Myocyte (in vitro differentiated cells): Measurements from ENCODE around the gene SEC16A. TPM values are rescaled to one million over a fixed set of nuclear protein-coding genes. Genes with fewer than 3 reads are reported as not detected.

ENCODE experiments used
- DNase-seq: peaks from one replicate; pipeline ENCODE4 v3.0.0-alpha.2; 2012; ENCODE audit warnings: low read depth
- total RNA-seq: library from RNA; depleted of rRNA; stranded (reverse); fragments of >200 nt; gene quantifications from 2 replicates; pipeline ENCODE4 v1.2.3, GENCODE V29; 2014

SEC16A gene
- total RNA-seq, 1 donor from 2014 or later, result 25.3 TPM

DNA sequence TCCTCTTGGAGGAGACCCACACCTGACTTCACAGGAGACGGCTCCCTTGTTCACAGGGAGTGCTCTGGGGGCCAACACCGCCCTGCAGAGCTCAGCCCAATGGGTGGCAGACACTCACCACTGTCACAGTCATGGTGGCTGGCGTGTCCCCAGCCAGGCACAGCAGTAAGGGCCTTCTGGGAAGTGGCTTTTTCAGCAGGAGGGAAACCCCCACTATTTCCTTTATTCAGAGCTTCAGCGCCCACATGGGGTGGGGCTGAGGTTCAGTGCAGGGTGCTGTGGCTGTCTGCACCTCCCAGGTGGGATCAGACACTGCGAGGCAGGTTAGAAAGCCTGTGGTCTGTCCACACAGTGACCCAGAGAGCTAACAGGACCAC, 79.3 kb downstream of the SEC16A start:
- no peak for DNase-seq

DNA sequence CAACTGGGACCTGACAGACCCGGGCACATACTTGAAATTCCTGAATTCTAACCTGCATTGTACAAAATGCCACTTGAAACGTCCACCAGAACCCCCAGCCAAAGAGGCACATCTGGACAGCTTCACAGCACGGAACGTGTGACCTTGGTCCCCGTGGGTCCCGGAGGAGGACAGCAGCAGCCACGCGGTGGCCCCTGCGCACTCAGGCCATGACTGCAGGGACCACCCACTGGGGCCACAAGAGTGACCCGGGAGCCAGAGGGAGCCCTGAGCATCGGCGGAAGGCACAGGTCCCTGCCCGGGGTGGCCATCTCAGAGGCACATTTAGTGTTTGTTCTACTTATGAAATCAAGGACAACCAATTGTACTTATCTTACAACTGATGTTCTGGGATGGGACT, 80.8 kb downstream of the SEC16A start:
- DNase-seq, result no peak

DNA sequence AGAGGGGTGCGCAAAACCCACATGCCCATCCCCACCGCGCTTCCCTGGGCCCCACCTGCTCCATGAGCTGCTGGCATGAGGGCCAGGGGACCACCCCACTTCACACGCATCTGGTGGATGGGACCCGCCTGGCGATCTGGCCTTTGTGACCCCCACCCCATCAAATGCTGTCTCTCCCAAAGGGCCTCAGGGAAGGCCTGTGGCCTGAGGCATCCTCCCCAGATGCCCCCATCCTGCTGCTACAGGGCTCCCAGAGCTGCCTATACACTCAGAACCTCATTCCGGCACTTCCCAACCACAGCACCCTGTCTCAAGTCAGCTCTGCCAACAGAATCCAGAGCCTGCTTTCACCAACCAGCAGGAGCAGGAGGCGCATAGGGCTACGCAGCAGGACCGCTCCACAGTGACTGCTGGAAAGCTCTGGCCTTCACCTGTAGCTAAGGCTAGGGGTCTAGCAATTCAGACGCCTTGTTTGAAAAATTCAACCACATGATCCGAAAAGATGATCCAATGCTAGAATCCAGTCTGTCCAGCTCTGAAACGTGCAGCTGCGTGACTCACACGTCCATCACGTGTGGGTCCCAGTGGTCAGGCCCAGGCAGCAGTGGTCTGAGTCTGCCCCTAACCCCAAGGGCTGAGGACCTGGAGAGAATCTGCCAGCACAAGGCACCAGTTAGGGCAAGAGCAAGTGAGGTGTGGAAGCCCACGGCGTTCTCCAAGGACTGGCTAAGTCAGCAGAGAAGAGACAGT, 81.5 kb downstream of the SEC16A start:
- DNase-seq, result peak; percentile 2

DNA sequence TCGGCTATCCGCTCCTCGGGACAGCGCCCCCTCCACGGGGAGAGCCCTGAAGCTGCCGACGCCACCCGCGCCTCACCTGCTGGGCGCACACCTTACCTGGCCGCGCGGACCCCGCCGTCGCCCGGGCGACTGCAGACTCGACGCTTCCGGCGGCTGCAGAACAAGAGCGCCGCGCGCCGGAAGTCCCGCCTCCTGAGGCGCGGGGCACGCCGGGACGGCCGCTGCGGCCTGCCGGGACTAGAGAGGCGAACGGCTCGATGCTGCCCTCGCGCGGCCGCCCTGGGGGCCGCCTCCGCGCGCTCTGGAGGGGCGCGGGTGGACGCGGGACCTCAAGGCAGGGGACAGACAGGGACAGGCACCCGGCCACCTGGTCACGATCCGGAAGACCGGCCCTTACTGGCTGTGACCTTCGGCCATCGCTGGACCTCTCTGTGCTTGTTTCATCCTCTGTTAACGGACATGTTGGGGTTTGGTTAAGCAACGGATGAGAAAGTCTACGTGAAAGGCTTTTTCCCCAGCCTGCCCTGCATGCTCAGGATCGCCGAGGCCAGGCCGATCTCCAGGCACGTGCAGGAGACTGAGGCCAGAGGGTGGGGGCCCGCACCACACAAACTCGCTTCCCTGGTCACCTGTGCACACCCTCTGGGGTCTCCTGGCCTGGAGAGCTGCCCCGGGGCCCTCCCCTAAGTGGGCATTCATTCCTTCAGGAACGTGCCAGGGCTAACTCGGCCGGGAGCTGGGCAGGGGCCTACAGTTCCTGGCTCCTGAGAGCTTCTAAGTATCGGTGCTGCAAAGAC, 82.6 kb downstream of the SEC16A start, which contains the start of gene SNAPC4:
Gene SNAPC4, minus strand, starts transcription at position 133 of the 797 bp plus-strand sequence. CDS start 1,742 bp downstream, outside the sequence.
- peak; percentile 84 for DNase-seq

DNA sequence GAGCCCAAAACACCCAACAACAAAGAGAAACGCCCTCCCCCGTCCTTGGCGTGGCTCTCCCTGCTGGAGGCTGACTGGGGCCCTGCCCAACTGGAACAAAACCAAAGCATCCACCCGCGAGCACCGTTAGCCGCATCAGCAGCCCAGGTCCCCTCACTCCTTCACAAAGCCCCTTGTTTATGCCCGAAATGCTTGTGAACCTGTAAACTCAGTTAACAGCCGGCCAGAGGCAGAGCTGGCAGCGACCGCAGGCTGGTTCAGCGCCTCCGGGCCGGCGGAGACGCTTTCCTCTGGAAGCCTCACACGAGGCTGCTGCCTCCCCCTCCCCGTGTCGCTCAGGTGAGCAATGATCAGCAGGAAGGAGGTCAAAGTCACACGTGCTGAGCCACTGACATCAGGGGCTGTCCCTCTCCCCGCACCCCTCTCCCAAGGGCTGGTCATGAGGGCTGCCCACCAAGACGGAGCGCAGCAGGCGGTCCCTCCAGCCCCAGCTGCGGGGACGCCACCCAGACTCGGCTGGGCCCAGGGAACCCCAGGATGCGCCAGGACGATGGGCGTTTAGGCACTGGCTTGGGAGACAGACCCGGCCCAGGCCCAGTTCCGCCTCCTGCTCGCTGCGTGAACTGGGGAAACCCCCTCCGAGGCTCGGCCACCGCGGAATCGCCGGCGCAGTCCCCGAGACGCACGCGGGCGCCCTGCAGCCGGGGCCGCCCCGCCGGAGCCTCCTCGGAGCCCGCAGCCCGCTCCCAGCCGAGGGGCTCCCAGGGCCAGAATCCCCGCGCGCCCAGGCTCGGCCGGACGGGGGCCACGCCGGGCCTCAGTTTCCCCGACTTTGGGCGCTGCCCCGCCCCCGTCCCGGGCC, 83.4 kb downstream of the SEC16A start:
- peak; percentile 5 for DNase-seq

DNA sequence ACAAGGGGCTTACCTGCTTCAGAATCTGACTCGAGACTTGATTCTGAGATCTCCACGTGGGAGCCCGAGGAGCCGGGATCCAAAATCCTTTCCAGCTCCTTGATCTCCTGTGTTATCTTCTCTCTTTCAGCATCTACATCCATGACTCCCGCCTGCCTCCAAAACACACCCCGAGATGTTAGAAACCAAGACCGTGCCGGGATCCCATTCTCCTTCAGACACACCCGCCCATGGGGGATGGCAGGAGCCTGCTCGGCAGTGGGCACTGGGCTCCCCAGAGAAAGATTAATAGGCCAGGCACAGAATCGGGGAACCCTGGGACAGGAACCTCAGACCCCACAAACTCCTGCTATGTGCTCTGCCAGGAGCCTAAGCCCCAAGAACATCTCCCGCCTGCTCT, 84.6 kb downstream of the SEC16A start:
- no peak for DNase-seq

DNA sequence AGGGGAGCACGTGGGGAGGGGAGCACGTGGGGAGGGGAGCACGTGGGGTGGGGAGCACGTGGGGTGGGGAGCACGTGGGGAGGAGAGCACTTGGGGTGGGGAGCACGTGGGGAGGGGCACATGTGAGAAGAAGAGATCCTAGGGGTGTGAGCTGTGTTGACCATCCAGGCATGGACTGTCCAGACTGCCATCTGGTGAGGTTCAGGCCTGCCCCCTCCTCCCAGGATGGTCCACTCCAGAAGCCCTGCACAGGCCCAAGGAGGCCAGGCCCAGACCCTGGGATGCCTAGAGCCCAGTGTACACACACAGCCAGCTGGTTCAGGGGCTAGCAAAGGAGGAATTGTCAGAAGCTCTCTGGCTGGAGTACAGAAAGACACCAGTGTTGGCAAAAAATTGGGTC, 85.2 kb downstream of the SEC16A start:
- no peak for DNase-seq

DNA sequence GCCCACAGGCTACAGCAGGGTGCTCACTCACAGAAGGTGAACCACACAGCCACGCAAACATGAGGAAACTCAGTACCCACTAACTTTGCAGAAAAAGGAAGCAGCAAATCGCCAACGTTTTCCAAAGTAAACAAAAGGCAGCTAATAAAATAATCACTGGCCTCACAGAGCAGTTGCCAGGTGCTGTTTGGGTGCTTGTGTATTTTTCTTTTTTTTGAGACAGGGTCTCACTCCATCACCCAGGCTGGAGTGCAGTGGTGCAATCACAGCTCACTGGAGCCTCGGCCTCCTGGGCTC, 86.7 kb downstream of the SEC16A start:
- no peak for DNase-seq

DNA sequence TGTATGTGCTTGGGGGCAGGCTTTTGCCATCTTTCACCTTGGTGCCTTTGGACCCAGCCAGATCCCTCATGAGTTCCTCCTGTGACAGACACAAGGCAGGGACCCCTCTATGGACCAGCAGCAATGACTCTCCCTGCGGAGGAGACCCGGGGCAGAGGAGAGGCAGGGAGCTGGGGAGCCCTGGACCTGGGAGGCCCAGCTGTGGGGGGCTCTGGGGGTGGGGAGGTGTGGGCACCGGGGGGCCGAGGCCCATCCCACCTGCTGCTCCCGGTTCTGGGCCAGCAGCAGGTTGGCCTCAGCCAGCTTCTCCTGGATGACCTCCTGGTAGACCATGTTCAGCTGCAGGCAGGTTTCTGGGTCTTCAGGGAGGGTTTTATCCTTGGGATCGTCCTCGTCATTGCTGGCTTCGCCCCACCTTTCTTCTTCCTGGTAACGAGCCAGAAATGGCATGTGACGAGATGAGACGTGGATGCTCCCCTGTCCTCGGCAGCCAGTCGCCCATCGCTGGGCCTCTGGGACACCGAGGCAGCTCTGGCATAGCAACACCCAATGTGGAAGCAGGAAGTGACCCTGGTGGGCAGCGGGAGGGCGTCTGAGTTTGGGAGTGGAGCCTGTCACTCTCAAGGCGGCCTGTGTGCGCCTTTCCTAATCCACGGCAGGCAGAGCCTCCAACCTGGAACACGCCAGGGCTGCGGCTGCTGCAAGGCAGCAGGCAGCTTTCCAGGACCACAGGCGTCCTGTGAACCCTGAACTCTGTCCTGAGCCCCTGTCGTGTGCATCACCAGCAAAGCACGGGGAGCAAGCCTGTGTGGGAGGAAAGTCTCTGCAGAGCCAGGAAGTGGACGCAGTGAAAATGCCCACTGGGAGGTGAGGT, 87.3 kb downstream of the SEC16A start:
- DNase-seq, result no peak

DNA sequence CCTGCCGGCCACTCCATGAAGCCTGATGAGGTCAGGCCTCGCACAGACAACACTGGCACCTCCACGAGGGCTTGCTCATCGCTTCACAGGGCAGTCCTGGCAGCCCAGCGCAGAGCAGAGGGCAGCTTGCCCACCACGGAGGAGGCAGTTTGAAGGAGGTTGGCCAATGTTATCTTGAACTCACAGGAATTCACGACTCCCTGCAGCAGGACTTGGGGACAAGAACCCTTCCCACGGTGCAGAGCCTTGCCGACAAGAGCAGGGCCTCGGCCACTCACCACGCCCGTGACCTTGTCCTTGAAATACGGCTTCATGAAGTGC, 87.9 kb downstream of the SEC16A start:
- no peak for DNase-seq

DNA sequence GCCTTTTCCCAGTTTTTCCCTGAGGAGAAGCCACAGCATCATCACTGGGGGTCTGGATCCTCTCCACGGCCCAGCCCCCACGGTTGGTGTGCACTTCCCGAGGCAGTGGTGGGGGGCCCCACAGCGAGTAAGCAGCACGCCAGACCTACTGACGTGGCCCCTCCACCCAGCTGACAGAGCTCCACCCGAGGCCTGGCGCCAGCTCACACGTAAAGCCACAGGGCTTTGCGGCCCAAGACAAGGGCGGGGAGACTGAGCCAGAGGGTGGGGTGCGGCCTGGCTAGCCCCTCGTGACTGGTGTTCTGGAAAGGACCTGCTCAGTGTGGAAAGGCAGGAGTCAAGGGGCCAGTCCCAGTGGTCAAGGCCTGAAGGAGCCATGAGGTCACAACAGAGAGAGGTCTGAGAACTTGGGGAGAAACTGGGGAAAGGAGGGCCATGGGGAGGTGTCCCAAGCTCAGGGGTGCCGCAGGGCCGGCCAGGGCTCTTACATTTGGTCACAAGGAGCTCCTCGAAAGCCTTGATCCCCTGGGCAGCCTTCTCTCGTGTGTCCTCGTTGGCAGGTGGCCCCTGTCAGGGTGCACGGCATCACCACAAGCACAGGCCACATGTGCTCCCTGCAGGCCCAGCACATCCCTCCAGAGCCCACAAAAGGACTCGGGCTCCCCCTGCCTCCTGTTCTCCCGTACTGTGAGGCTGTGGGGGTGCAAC, 88.4 kb downstream of the SEC16A start:
- no peak for DNase-seq

DNA sequence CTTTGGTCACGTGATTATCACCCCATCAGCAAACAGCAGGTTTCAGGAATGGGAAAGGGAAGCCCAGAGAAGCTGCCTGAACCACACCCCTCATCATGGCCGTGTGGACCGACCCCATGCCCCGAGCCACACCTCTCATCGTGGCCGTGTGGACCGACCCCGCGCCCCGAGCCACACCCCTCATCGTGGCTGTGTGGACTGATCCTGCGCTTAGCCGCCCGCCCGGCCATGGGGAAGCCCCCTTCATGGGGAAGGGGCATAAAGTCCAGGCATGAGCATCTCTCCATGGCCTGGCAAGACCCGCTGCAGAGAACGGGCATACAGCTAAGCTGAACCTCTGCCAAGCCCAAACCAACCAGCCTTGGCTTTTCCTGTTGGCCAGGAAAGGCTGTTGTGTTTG, 89.3 kb downstream of the SEC16A start:
- DNase-seq, result no peak

DNA sequence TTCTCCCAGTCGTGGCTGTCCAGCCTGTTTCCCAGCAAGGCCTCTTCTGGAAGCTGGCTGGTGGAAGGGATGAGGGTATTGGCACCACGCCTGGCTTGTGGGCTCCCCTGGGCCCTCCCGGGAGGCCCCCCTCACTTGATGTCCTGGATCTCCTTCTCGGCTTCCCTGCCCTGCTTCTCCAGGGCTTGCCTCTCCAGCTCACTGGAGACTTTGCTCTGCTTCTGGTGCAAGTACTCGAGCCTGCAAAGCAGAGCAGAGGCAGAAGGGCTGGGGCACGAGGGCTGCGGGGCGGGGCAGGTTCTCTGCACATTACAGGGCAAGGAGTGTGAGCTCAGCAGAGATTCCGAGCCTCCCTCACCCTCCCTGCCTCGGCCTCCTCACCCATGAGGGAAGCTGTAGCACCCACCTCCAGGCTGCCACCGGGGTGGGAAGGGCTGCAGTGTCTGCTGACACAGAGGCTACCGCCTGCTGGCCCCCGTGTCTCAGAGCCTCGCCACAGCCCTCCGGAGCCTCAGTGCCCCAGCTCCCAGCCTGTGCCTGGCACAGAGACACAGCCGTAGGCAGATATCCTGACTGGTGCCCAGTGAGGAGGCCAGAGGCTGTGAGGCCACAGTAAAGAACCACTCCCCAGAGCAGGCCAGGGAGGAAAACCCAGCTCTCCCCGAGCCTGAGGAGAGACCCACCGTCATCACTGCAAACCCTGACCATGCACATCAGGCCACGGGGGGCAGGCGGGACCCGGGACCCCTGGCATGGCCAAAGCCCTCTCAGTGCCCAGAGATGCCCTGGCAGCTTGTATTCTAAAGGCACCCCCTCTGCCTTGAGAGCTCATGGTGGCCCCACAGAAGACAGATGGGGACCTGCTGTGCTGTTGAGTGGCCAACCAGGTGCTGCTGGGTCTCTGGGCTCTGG, 90.0 kb downstream of the SEC16A start:
- DNase-seq, result no peak

DNA sequence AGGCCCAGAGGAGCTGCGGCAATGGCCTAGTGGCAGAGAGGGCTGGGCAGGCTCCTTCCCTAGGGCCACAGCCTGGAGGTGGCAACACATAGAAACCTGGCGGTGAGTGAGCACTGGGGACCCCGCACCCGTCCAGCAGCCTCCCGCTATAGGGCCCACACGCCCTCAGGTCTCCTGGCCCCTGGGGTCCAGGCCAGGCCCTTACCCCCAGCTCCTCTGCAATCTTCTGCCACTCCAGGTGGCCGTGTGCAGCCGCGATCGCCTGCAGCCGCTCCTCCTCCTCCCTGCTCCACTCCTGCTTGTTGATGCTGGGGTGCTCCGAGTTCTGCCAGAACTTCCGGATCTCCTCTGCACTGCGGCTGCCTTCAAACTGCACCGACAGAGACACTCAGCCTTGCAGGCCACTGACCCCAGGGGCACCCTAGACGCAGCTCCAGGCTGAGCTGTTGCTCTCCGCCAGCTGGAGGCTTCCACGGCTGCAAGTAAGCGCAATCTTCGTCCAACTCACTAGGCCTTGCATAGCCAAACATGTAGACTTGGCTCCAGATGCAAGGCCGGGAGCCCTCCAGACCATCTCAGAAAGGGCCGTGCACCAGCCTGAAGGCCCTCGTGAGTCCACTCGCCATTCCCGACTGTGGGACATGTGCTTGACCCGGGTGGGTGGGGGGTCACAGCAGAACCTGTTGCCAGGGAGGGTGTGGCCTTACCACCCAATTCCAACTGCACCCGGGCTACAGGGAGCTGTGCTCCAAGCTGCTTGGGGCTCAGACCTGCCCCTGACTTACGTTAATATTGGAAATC, 90.9 kb downstream of the SEC16A start:
- no peak for DNase-seq
